ENCODE results near the gene PHF11. TPM values are rescaled to one million over a fixed set of nuclear protein-coding genes. Genes with fewer than 3 reads are reported as not detected.
"Not testable (repeated sequence)": the region's sequence is repeated elsewhere in the genome, so short reads cannot be mapped to it uniquely, and the experiment has no call there.

Gene PHF11
- total RNA-seq, 1 donor from 2014 or later = 78.6 TPM

DNA sequence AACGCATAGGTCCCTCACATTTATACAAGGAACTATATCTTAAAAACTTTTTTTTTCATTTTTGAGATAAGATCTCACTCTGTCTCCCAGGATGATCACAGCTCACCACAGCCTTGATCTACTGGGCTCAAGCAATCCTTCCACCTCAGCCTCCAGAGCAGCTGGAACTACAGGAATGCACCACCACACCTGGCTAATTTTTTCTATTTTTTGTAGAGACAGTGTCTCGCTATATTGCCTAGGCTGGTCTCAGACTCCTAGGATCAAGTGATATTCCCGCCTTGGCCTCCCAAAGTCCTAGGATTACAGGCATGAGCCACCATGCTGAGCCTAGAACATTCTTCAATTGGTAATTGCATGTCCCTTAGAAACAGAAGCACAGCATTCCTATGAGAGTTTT is 47.9 kb downstream of the PHF11 start:
- intact Hi-C loops (cut with micrococcal nuclease) = loop anchor here (5.0 kb wide), 2 partner anchors 46 to 101 kb away; partner anchors contain the start of genes CAB39L, PHF11 and SETDB2

DNA sequence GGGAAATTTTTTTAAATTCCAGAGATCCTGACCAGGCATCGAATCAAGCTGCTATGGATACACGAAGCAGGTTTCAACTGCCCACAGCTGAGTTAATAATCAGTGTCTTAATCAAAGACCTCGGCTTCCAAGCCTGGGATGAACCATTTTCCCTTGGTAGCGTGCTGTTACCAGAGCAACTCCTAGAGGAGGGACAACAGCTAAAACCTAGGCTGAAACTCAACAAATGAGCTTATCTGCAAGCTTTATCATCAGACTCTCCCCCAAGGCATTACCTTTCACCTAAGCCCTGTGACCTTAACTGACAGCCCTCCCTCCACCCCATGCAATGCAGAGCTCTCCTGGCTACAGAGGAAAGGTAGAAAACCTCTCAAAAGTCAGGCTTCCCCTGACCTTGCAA is 49.9 kb downstream of the PHF11 start:
- intact Hi-C loops (cut with micrococcal nuclease) = no loop called here

DNA sequence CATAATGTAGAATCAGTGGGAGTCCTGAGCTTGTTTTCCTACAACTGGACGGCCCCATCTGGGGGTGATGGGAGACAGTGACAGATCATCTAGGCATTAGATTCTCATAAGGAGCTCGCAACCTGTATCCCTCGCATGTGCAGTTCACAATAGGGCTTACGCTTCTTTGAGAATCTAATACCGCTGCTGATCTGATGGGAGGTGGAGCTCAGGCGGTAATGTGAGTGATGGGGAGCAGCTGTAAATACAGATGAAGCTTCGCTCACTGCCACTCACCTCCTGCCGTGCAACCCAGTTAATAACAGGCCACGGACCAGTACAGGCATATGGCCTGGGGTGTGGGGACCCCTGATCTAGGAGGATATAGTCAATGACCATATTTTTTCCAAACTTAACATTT is 50.8 kb downstream of the PHF11 start:
- intact Hi-C loops (cut with micrococcal nuclease) = no loop called here

DNA sequence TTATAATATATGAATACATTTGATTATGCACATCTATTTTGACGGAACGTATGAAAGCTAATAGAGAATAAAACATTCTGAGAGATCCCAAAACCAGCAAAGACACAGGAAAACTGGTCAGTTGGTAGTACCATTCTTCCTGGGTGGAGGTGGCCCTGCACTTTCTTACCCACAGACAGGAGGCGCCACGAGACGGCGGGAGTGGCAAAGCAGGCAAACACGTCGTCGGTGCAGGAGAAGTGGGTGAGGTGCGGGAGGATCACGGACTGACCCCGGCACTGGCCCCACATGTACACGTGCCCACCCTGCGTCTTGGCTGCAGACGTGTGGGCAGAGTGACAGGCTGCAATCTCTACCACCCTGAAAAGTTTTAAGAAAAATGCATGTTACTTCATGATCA is 53.5 kb downstream of the PHF11 start:
- intact Hi-C loops (cut with micrococcal nuclease) = no loop called here

DNA sequence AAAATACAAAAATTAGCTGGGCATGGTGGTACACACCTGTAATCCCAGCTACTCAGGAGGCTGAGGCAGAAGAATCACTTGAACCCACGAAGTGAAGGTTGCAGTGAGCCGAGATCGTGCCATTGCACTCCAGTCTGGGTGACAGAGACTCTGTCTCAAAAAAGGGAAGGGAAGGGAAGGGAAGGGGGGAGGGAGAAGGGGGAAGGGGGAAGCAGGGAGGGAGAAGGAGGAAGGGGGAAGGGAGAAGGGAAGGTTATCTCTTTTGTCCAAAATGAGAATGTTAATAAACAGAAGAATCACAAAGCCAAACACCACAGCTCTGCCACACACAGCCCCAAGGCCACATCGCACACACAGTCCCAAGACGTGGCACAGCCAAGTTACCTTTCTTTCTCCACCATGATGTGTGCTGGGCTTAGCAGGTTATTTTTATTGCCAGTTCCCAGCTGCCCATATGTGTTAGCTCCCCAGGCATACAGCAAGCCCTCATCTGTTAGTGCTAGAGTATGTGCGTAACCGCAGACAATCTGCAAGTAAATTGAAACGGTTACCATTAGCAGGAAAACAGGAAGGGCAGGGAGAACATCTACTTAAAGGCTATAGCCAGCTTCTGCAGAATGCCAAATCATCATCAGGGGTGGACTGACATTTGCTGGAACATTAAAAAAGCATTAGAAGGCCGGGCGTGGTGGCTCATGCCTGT is 55.3 kb downstream of the PHF11 start:
- intact Hi-C loops (cut with micrococcal nuclease) = no loop called here

DNA sequence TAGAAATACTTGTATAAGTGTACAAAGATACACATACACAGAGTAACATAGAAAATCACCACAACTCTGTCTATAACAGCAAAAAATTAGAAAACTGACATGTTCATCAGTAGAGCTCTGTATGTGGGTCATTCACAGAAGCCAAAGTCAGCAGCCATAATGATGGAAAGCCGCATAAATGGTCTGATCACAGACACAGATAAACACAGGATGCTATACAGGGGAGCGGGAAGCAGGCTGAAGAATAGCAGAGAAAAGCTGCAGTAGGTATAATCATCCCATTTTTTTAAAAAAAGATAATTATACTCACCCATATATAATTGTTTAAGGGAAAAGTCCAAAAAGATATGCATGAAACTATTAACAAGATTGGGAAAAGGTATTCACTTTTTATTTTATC is 58.1 kb downstream of the PHF11 start:
- intact Hi-C loops (cut with micrococcal nuclease) = no loop called here

DNA sequence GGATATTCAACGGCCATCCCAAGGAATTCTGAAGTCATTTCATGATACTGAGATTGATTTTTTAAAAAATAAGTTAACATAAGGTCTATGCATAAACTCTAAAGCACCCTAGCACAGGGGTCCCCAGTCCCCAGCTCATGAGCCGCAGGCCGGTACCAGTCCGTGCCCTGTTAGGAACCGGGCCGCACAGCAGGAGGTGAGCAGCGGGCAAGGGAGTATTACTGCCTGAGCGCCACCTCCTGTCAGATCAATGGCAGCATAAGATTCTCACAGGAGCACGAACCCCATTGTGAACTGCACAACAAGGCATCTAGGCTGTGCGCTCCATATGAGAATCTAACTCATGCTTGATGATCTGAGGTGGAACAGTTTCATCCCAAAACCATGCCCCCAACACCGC is 58.6 kb downstream of the PHF11 start:
- intact Hi-C loops (cut with micrococcal nuclease) = no loop called here

DNA sequence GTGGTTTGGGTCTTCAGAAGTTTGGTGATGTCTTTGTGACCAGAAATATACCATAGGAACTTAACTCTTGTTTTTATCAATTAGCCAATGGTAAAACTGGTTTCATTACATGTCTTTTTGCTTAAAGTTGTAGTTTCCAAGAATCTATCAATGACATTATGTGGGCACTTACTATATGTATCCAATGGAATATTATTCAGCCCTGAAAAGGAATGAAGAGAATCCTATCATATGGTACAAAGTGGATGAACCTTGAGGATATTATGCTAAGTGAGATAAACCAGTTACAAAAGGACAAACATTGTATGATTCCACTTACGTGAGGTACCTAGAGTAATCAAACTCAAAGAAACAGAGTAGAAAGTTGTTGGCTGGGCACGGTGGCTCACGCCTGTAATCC is 63.3 kb downstream of the PHF11 start:
- intact Hi-C loops (cut with micrococcal nuclease) = no loop called here

DNA sequence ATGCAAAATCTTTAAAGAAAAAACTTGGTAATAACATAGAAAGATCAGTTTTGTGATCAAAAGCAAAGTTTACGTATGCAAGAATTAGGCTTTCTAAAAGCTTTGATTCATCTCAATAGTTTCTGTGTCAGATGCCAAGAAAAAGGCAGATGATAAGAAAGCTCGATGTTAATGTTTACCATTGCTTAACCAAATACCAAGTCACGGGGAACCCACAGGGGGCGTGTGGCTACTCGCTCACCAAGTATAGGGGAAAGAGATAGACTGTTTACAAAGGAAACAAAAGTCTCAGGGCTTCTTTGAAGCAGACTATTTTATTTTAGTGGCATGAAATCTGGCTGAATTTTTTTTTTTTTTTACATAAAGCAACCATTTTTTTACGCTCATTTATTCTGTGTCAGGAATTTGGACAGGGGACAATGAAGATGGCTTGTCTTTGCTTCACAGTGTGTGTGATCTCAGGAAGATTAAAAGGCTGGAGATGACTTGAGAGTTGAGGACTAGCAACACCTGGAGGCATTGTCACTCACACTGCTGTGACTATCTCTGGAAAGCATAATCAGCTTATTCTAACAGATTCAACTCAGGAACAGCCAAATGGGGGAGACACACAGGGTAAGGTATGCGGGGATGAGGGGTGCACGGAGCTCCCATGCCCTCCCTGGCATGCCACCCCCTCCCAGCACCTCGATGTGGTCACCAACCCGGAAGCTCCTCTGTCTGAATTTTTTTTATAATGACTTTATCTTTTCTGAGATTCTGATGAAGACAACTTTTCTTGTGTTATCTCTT is 64.7 kb downstream of the PHF11 start:
- intact Hi-C loops (cut with micrococcal nuclease) = no loop called here

DNA sequence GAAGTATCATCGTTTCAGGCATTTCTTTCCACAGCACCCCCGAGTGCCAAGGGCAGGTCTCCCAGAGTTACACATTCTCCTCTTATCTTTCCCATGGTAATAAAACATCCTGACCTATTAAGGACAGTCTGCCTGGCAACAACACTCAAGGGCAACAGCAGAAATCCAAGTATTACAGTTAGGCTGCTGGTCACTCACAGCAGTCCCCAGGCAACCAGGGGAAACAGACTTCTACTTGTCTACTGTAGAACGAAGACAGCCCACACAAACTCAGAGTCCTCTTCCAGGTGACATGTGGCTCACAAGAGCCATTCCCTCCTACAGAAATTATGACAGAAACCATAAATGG is 65.3 kb downstream of the PHF11 start:
- intact Hi-C loops (cut with micrococcal nuclease) = no loop called here

DNA sequence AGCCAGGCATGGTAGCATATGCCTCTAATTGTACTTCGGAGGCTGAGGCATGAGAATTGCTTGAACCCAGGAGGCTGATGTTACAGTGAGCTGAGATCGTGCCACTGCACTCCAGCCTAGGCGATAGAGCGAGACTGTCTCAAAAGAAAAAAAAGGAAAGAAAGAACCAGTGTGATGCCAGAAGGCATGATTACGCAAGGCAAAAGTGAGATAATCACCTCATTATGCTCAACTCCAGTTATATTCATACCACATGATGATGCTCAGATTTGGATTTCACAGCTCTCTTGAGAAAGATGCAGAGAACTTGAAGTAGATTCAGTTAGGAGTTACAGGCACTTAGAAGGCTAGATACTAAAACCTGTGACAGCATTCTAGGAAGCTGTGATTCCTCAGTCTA is 67.8 kb downstream of the PHF11 start:
- intact Hi-C loops (cut with micrococcal nuclease) = no loop called here

DNA sequence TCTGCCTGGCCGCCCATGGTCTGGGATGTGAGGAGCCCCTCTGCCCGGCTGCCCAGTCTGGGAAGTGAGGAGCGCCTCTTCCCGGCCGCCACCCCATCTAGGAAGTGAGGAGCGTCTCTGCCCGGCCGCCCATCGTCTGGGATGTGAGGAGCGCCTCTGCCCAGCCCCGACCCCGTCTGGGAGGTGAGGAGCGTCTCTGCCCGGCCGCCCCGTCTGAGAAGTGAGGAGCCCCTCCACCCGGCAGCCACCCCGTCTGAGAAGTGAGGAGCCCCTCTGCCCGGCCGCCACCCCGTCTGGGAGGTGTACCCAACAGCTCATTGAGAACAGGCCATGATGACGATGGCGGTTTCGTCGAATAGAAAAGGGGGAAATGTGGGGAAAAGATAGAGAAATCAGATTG is 69.7 kb downstream of the PHF11 start:
- intact Hi-C loops (cut with micrococcal nuclease) = not testable (repeated sequence)

DNA sequence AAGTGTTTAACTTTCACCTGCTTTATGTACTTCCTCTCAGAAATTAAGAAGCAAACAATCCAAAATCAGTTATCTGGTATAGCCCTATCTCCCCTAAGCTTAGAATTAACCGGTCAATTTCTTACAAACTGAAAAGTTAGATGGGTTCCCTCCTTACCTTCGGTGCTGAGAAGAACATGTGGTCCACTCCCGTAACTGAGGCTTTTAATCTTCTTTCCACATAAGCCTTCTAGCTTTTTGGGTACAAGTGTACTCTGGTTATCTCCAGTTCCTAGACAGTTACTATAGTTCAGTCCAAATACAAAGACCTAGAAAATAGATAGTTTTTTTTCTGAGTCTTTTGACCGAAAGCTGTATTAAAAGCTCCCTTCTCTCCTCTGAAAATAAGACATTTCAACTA is 70.7 kb downstream of the PHF11 start:
- intact Hi-C loops (cut with micrococcal nuclease) = no loop called here

DNA sequence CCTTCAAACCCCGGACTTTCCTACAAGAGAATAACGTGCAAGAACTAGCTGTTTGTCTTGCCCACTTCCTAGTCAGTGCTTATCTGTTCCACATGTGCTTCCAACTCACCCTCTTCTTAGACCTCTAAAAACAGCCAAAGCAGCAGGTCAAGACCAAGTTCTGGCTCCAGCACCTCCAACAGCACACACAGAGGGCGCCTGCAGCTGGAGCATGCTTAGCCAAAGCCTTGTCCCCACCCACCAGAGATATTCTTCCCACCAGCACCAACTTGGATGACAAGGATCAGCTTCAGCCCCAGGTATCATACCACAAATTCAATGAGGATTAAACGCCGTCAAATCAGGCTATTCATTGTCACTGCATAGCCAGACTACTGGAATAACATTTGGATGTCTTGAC is 71.7 kb downstream of the PHF11 start:
- intact Hi-C loops (cut with micrococcal nuclease) = loop anchor here (1.0 kb wide), 1 partner anchor 35 kb away; no protein-coding TSS in a partner anchor

DNA sequence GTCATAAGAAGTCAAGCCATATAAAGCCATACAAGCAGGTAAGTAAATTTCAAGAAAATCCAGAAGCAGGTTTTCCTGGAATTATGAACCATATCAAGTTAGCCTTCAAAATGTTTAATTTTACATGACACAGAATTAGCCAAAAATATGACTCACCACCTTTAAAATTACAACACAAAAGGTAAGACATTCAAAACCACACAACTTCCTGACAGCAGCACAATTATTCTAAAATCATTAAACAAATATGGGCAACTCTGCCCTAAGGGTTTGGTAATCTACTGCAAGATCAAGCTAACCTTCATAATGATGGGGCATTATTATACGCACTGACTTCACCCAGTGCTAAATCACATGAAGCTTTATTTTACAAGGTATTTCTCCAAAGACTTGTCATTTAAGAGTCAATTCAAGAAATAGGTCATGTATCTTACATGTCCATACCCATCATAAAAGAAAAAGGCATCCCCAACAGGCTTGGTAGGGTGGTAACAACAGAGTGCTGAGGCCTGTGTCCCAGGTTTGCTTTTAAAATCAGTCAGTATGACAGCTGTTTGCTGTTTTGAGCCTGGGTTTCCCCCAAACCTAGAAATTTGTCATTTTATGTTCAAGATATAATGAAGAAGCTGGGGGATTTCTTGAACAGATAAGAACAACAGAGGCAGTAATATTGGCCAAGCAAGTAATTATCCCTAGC is 74.4 kb downstream of the PHF11 start:
- intact Hi-C loops (cut with micrococcal nuclease) = no loop called here

DNA sequence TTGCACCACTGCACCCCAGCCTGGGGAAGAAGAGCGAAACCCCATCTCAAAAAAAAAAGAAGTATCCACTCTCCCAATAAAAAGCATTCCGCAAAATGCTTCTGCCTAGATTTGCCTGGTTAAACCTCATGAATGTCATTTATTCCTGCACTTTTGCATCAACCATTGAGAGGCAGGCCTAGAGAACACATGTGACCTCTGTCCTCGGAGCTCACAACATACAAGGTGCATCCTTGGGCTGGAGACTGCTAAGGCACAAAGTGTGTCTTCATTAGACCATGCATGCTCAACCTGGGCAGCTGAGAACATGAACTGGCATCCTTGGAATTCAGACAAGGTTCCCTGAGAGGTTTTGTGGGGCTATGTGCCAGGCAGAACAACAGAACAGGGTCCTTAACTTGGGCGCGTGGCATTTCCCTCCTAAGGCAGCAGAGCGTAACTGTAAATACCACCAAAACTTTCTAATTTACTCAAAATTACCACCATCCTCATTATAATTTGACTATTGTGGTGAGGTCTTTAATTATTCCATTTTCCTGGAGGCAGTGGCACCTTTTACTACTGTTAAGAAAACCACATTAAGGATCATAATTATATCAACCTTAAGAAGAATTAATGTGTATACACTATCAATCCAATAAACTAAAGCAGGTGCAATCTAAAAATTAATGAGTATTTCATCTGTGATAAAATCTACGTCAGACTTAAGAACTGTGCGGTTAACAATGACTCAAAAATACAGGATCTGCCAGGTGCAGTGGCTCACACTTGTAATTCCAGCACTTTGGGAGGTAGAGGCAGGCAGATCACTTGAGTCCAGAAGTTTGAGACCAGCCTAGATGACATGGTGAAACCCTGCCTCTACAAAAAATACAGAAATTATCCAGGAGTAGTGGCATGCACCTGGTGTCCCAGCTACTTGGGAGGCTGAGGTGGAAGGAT is 75.8 kb downstream of the PHF11 start:
- intact Hi-C loops (cut with micrococcal nuclease) = no loop called here

Other genes with a start within 250 kb of the PHF11 start
- gene CDADC1, start 248.0 kb upstream of the PHF11 start, total RNA-seq = 11.1 and 13.5 TPM in 2 replicates
- gene CAB39L, start 51.9 kb upstream of the PHF11 start, total RNA-seq = 4.7 and 5.0 TPM in 2 replicates
- 15.2 and 15.4 TPM in 2 replicates for gene SETDB2, start 51.7 kb upstream of the PHF11 start, total RNA-seq
- gene RCBTB1, start 89.6 kb downstream of the PHF11 start, total RNA-seq = 18.8 and 19.7 TPM in 2 replicates
- 1.9 and 2.2 TPM in 2 replicates for gene ARL11, start 132.6 kb downstream of the PHF11 start, total RNA-seq
- gene EBPL, start 195.5 kb downstream of the PHF11 start, total RNA-seq = 29.7 and 32.9 TPM in 2 replicates

Measured in T-helper 2 cell treated with Interferon-gamma antibody and Interleukin-4, amounts not matched to agents 100 ng/mL and 5 ng/mL, for 36 hours (primary cell).